SK-N-MC (cell line): ENCODE results near the gene SHLD1.

ENCODE experiments used
- EZH2 ChIP-seq: fragments of 200-600 bp; sonication (generic); IDR thresholded peaks from one replicate; pipeline ENCODE4 v1.6.1; 2017; ENCODE audit warnings: antibody characterized with exemption
- FOXP2 ChIP-seq: optimal IDR thresholded peaks from 2 replicates; pipeline ENCODE3; 2011; ENCODE audit warnings: mild to moderate bottlenecking, moderate library complexity; ENCODE audit not compliant: insufficient read depth; ENCODE audit errors: extremely low read length, control extremely low read depth
- POLR2AphosphoS5 ChIP-seq: IDR thresholded peaks from 2 replicates; pipeline ENCODE4 v1.6.1; 2012; ENCODE audit warnings: mild to moderate bottlenecking, low read depth, low read length, borderline replicate concordance

- TF ChIP-seq EZH2, result no peak
- no peak for TF ChIP-seq POLR2AphosphoS5
- TF ChIP-seq FOXP2, result no peak
These were observed 98.7 kb downstream of the SHLD1 start for GRCh38 chr20:5848711-5849505.
